Liver (tissue), 9 donors: Measurements from ENCODE around the gene RERE. TPM values are rescaled to one million over a fixed set of nuclear protein-coding genes. Genes with fewer than 3 reads are reported as not detected.

Source experiments
- DNase-seq: peaks from one replicate; pipeline ENCODE4 v3.0.0-alpha.2; 2017; ENCODE audit warnings: low spot score
- H3K27ac ChIP-seq, 2 donors: one replicate each; pipeline ENCODE4 v1.7.0; 2013; ENCODE audit warnings: inconsistent platforms in 2 of 2, low read length in 2 of 2, control low read depth in 1 of 2, low read depth in 1 of 2, mild to moderate bottlenecking in 1 of 2
- H3K27me3 ChIP-seq, 4 donors: one replicate each; pipeline versions ENCODE4 v1.6.1 to v1.7.0; 2013; ENCODE audit warnings: low read length in 3 of 4, inconsistent platforms in 1 of 4, mild to moderate bottlenecking in 1 of 4, moderate library complexity in 1 of 4; ENCODE audit not compliant: control insufficient read depth in 4 of 4, insufficient read depth in 4 of 4
- H3K36me3 ChIP-seq, 4 donors: one replicate each; pipeline versions ENCODE4 v1.6.1 to v1.7.0; 2013; ENCODE audit warnings: low read length in 3 of 4, mild to moderate bottlenecking in 3 of 4, low read depth in 1 of 4, moderate library complexity in 1 of 4; ENCODE audit not compliant: control insufficient read depth in 4 of 4, insufficient read depth in 3 of 4
- H3K4me1 ChIP-seq, 4 donors: one replicate each; pipeline versions ENCODE4 v1.6.1 to v1.7.0; 2013; ENCODE audit warnings: low read length in 3 of 4, mild to moderate bottlenecking in 3 of 4, moderate library complexity in 1 of 4; ENCODE audit not compliant: control insufficient read depth in 4 of 4, insufficient read depth in 4 of 4
- H3K4me3 ChIP-seq, 3 donors: one replicate each; pipeline versions ENCODE4 v1.6.1 to v1.7.0; 2013; ENCODE audit warnings: low read length in 3 of 3, control low read depth in 1 of 3, low read depth in 1 of 3, mild to moderate bottlenecking in 1 of 3
- H3K9ac ChIP-seq, 2 donors: one replicate each; pipeline ENCODE4 v1.7.0; 2013; ENCODE audit warnings: low read length in 2 of 2, mild to moderate bottlenecking in 2 of 2, moderate library complexity in 2 of 2, control low read depth in 1 of 2, low read depth in 1 of 2
- H3K9me3 ChIP-seq, 4 donors: one replicate each; pipeline versions ENCODE4 v1.6.1 to v1.7.0; 2013; ENCODE audit warnings: low read length in 3 of 4; ENCODE audit not compliant: control insufficient read depth in 4 of 4
- FOXA2 ChIP-seq: IDR thresholded peaks from 2 replicates; pipeline ENCODE4 v1.6.1; 2016; ENCODE audit warnings: antibody characterized with exemption
- HNF4A ChIP-seq, 2 donors: conservative IDR thresholded peaks; 2 replicates each; pipeline ENCODE4 v1.6.1; 2016; ENCODE audit warnings: antibody characterized with exemption in 2 of 2, mild to moderate bottlenecking in 2 of 2
- REST ChIP-seq: IDR thresholded peaks from 2 replicates; pipeline ENCODE4 v1.6.1; 2016; ENCODE audit warnings: antibody characterized with exemption, mild to moderate bottlenecking
- RXRA ChIP-seq, 2 donors: IDR thresholded peaks; 2 replicates each; pipeline ENCODE4 v1.6.1; 2017 to 2018; ENCODE audit warnings: antibody characterized with exemption in 2 of 2, mild to moderate bottlenecking in 1 of 2
- SP1 ChIP-seq: IDR thresholded peaks from 2 replicates; pipeline ENCODE4 v1.6.1; 2018; ENCODE audit warnings: antibody characterized with exemption, mild to moderate bottlenecking
- TAF1 ChIP-seq: conservative IDR thresholded peaks from 2 replicates; pipeline ENCODE4 v1.6.1; 2016; ENCODE audit warnings: antibody characterized with exemption, mild to moderate bottlenecking
- YY1 ChIP-seq: IDR thresholded peaks from 2 replicates; pipeline ENCODE4 v1.6.1; 2016; ENCODE audit warnings: antibody characterized with exemption, mild to moderate bottlenecking
- WGBS: extraction: QIAGEN DNeasy Blood & Tissue Kit; methylation state at CpG from one replicate; pipeline ENCODE4 v1.1.7; 2013; 5-methylcytosine and 5-hydroxymethylcytosine counted together
- polyA plus RNA-seq, 2 donors: library from polyadenylated mRNA; stranded (reverse) in 1 of 2; unstranded in 1 of 2; fragments of 200-250 nt in 1 of 2; fragments of >200 nt in 1 of 2; fragmentation: Nextera tagmentation in 1 of 2; extraction: Ambion mirVana in 1 of 2; gene quantifications; one replicate each; pipeline versions ENCODE4 v1.2.1 to v1.2.3, GENCODE V29; 2013 to 2015
- total RNA-seq, 2 donors: library from RNA; depleted of rRNA; stranded (reverse); fragments of >200 nt; gene quantifications; one replicate each; pipeline ENCODE4 v1.2.3, GENCODE V29; 2014
- TF ChIP-seq, protein P1 (sequence below): IDR thresholded peaks from 2 replicates; pipeline ENCODE4 v1.6.1; 2016; ENCODE audit warnings: antibody characterized with exemption
- donor health status: healthy.
- donor health status: healthy.
- donor health status: healthy.
- donor health status: healthy.
- donor health status: healthy.

Gene RERE
- total and polyA plus RNA-seq, 4 donors: 9.8 to 49.1 (median 24.8) TPM

DNA sequence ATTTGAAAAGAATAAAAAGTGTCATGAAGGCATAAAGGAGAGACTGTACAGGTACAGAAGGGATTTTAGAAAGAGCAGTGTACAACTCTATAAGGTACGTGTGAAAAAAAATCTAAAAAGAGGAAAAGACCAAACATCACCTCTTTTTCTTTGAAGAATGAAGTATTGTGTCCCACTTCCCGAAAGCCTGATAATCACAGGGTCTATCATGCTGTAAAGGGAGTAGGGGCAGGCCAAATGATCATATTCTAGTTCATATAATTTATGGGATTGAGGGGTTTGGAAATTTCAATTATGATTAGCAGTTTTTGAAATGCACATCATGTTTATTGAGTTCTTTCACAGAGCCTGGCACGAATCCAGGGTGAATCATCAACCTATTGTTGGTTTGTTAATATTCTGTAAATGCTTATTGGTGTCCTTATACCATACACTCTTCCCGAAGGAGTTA is 910 bp upstream of the RERE start:
- H3K4me3 ChIP-seq: peak overlapping the region; percentile 66 to 97 (median 80)
- no peak for DNase-seq
- H3K27ac ChIP-seq: peak overlapping the region; percentile 94 to 98
- peaks cover 0 to 34% (median 29%) of the 10 kb centered on the region in 4 donors for H3K4me1 ChIP-seq
- H3K9ac ChIP-seq: peak overlapping the region; percentile 88 to 99
- WGBS: 15% methylated on average over 4 of the region's 4 CpGs
- H3K27me3 ChIP-seq: no peaks in the 10 kb centered on the region
- H3K36me3 ChIP-seq: no peaks in the 10 kb centered on the region
- no peaks in the 10 kb centered on the region for H3K9me3 ChIP-seq
- TF ChIP-seq HNF4A (conservative IDR thresholded peaks at IDR 0.05) (no peak), SP1 (no peak), FOXA2 (no peak), YY1 (no peak)

DNA sequence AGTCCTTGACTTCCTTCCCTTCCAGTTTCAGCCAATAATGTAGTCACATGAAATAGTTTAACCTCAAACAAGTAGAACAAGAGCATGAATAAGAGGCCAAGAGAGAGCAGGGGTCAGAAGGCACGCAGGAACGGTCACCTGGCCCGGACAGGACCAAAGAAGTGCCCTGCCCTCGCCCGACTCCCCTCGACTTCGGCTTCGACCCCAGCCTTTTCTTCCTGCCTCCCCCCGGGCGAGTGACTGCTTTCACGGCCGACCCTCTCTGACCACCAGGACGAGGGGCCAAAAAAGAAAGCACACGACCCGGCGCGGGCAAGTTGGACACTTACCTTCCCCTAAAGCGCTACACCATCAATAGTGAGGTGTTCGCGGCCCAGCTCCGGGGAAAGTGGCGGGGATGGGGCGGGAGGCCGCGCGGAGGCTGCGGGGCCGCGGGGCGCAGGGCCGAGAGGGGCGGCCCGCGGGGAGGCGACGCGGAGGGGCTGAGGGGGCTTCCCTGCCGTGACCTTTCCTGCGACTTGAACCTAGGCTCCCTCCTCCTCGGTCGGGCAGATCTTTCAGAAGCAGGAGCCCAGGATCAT is 519 bp downstream of the RERE start:
- peak overlapping the region; percentile 81 to 97 (median 89) for H3K4me3 ChIP-seq
- no peaks in the 10 kb centered on the region for H3K27me3 ChIP-seq
- peaks cover 0 to 32% (median 29%) of the 10 kb centered on the region in 4 donors for H3K4me1 ChIP-seq
- no peaks in the 10 kb centered on the region for H3K9me3 ChIP-seq
- peak; percentile 25 to 57 for TF ChIP-seq RXRA (IDR thresholded peaks at IDR 0.05)
- peak; percentile 30 to 51 for TF ChIP-seq HNF4A (conservative IDR thresholded peaks at IDR 0.05)
- TF ChIP-seq REST: peak; percentile 25
- TF ChIP-seq YY1: no peak
- no peaks in the 10 kb centered on the region for H3K36me3 ChIP-seq
- H3K9ac ChIP-seq: peak overlapping the region; percentile 81 to 88
- WGBS: under 1% methylated on average over 41 of the region's 41 CpGs
- peak; percentile 61 for DNase-seq
- H3K27ac ChIP-seq: peak overlapping the region; percentile 98

DNA sequence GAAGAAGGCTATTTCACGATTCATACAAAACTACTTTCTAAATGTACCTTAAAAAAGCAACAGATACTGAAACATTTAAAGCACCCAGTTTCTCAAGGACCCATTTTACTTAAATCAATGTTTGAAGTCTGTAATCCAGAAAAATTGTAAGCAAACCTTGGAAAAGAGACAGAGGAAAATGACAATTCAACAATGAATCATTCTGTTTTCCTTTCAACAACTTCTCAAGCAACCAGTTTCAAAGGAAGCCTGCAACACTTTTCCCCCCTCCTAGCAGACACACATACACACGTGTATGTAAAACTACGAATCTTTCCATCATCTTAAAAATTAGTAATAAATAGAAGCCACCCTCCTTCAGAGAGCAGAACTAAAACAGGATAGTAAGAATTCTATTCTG is 1.2 kb downstream of the RERE start:
- no peak for TF ChIP-seq TAF1
- no peak for TF ChIP-seq HNF4A (conservative IDR thresholded peaks at IDR 0.05)
- TF ChIP-seq, protein P1, sequence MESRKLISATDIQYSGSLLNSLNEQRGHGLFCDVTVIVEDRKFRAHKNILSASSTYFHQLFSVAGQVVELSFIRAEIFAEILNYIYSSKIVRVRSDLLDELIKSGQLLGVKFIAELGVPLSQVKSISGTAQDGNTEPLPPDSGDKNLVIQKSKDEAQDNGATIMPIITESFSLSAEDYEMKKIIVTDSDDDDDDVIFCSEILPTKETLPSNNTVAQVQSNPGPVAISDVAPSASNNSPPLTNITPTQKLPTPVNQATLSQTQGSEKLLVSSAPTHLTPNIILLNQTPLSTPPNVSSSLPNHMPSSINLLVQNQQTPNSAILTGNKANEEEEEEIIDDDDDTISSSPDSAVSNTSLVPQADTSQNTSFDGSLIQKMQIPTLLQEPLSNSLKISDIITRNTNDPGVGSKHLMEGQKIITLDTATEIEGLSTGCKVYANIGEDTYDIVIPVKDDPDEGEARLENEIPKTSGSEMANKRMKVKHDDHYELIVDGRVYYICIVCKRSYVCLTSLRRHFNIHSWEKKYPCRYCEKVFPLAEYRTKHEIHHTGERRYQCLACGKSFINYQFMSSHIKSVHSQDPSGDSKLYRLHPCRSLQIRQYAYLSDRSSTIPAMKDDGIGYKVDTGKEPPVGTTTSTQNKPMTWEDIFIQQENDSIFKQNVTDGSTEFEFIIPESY: no peak
- 12% methylated on average over 3 of the region's 3 CpGs for WGBS
- peak overlapping the region; percentile 81 to 88 for H3K9ac ChIP-seq
- peak overlapping the region in 2 of 3 donors; percentile 89 to 97 for H3K4me3 ChIP-seq
- no peak for DNase-seq
- H3K4me1 ChIP-seq: peaks cover 0 to 32% (median 29%) of the 10 kb centered on the region in 4 donors
- no peaks in the 10 kb centered on the region for H3K27me3 ChIP-seq
- no peaks in the 10 kb centered on the region for H3K9me3 ChIP-seq
- no peaks in the 10 kb centered on the region for H3K36me3 ChIP-seq
- peak overlapping the region; percentile 98 for H3K27ac ChIP-seq
